8988T (cell line): ENCODE measurements around the gene ARHGAP10.

Experiments
- DNase-seq: peaks from one replicate; pipeline ENCODE4 v3.0.0; 2011

ARHGAP10 gene

GRCh38 chr4:148103597-148104355 is 371.9 kb downstream of the ARHGAP10 start:
- no peak for DNase-seq

GRCh38 chr4:148108766-148109165 is 376.9 kb downstream of the ARHGAP10 start:
- no peak for DNase-seq

- DNase-seq: no peak
Measured at GRCh38 chr4:148109216-148109615, 377.3 kb downstream of the ARHGAP10 start.

GRCh38 chr4:148110169-148110568 is 378.3 kb downstream of the ARHGAP10 start:
- no peak for DNase-seq

- no peak for DNase-seq
Measured at GRCh38 chr4:148112231-148112982, 380.5 kb downstream of the ARHGAP10 start.

GRCh38 chr4:148114436-148114835 is 382.5 kb downstream of the ARHGAP10 start:
- no peak for DNase-seq

- DNase-seq: no peak
Measured at GRCh38 chr4:148116264-148116663, 384.4 kb downstream of the ARHGAP10 start.

- DNase-seq: no peak
Measured at GRCh38 chr4:148116969-148117368, 385.1 kb downstream of the ARHGAP10 start.

- no peak for DNase-seq
Measured at GRCh38 chr4:148118179-148118578, 386.3 kb downstream of the ARHGAP10 start.

GRCh38 chr4:148118633-148119032 is 386.7 kb downstream of the ARHGAP10 start:
- no peak for DNase-seq

- no peak for DNase-seq
Measured at GRCh38 chr4:148120216-148120615, 388.3 kb downstream of the ARHGAP10 start.
